Measurements from ENCODE around the gene ABCA8.

Gene ABCA8

DNA sequence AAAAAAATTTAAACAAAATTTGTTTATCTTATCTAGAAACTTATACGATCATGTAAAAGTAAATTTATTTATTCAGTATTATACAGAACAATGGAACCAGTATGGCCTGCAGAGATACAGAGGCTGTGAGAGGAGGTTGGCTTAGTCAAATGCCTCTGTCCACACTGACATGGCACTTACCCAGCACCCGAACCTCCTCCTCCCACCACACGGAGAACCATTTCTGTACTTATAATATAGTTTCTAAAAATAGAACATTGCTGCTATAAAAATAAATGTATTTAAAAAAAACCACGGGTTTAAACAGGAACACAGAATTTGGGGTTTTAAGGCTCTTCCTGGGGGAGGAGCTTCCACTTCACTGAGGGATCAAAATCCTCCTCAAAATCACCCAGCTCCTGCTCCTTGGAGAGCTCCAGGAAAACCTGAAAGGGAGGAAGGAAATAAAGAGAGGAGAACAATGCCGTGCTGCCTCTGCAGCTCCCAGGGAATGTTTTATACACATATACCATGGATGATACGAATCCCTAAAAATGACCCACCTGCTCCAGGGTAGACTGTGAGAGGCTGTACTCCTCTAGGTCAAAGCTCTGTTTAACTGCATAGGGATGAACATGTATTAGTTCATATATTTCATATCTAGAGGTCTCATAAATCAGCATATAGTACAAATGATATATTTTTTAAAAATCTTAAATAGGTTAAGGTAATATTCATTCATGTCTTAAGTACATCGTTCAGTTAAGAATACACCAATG is 87.3 kb downstream of the ABCA8 start:
- no peak for DNase-seq (ENCODE audit: low read depth in 2 of 2)

DNA sequence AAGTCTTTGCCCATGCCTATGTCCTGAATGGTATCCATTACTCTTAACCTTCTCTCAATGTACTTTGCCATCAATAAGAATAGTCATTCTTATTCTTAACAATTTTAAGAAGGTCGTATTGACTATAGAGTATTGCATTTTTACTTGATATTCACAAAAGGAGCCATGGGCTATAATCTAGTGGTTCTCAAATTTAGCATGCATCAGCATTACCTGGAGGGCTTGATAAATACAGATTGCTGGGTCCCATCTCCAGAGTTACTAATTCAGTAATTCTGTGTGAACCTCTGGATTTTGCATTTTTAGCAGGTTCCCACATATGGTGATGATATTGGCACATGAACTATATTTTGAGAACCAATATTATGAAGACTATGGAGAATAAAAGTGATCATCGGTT is 89.6 kb downstream of the ABCA8 start:
- DNase-seq (ENCODE audit: low read depth in 2 of 2): no peak

DNA sequence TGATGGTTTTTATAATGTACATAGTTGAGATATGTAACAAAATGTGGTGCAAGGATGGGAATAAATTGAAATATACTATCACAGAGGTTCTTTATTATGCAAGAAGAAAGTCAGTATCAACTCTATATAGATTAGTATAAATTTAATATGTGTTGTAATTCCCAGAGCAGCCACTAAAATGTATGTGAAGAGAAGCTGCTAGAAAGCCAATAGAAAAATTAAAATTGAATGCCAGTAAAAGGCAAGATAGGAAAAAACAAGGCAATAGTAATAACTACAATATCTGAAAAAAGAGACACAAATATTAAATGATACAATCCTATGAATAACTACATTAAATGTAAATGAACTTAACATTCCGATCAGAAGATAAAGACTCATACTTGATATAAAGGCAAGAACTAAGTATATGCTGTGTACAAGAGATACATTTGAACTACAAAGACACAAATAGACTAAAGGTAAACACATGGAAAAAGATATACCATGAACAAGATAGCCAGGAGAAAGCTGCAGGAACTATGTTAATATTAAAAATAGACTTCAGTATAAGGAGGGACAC is 92.0 kb downstream of the ABCA8 start:
- no peak for DNase-seq (ENCODE audit: low read depth in 2 of 2)

DNA sequence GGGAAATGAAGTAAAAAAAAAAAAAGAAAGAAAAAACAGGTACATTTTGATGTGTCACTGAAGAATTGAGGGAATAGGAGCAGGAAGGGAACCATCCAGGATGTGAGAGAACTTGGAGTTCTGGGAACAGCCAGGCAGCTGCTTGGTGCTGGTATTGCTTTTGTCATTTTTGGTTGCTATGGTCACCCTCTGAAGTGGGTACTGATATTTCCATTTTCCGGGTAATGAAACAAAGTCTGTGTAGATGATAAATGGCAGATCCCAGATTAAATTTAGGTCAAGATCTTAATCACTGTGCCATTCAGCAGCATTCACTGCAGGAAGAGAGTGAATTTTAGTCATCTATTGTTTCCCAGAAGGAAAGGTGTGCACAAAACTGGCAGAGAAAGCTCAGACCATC is 93.6 kb downstream of the ABCA8 start:
- DNase-seq (ENCODE audit: low read depth in 2 of 2): no peak

DNA sequence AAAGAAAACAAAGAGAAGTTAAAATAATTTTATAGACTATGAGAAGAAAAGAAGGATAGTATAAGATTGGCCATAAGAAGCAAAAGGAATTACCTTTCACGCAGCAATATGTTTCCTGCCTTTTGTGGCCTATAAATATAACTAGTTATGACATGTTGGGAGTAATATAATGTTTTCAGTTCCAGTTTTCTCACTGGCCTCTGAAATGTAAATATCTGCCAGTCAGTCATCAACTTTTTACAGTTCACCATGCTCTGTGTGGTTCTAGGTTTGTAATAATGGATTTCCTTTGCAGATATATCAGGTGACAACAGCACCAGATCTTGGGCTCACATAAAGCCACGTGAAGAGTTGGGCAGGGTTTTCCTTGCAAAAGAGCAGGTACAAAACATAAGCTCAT is 94.3 kb downstream of the ABCA8 start:
- DNase-seq (ENCODE audit: low read depth in 2 of 2): no peak

DNA sequence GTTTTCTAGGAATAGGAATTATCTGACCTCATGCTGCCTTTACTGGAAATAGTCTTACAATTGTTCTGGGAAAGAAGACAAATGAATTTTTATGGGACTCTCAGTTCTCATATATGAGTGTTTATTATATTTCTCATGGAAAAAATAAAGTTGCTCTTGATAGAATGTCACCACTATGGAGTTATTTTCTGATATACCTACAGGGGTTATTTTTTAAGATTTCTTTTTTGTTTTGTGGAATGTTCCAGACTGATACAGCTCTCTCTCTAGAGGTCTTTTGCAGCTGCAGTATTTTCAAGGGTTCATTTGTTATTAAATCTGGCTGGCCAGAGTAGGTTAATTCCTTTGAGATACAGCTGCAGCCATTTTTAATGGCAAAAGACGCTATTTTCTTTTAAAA is 100.7 kb downstream of the ABCA8 start:
- no peak for DNase-seq (ENCODE audit: low read depth in 2 of 2)

DNA sequence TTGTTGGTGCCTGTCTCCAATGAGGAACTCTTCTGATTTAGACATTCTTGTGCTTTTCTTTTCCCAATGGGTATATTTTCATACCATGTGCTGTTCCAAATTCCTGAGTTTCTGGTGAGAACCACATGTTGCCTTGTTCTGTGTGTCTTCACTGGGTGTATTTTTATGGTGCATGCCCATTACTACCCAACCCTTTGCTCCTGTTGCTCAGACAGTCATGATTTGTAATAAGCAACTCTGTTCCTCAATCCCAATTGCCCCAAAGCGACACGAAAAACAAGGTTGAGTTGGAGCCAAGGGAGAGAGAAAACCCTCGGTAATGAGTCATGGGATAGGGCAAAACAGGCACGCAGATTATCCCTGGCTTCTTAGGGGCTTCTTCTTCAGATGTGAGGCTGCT is 101.8 kb downstream of the ABCA8 start:
- no peak for DNase-seq (ENCODE audit: low read depth in 2 of 2)

DNA sequence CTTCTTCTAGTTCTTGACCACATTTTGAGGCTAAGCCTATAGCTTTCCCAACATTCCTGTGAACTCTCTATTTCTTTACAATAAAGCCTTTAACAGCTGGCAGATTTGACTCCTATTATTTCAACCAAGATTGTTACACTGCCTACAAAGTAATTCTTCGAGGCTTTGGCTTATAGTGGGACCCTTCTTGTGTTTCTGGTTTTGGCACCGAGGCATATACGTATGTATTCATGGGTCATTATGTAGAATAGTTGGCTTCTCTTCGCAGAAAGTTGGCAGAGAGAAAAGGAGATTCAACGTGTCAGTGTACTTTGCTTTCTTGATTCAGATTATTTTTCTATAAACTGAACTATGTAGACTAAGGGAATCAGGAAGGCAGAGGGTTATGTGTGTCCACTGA is 102.2 kb downstream of the ABCA8 start:
- DNase-seq (ENCODE audit: low read depth in 2 of 2): no peak

DNA sequence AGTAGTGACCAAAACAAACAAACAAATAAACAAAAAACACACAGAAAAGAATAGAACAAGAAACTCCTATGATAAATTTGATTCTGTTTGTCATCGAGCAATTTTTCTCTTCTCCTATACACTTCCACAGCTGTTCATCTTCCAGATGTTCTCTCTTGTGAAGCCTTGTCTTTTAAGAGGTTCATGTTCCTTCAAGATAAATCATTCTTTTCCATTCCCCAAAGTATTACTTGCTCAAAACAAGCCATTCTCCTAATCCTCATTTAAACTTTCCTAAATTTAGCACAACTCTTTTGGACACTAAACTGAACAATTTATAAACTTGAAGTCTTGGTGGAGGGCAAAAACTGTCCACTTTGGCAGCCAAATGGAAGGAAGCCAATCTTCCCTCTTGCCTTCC is 103.3 kb downstream of the ABCA8 start:
- DNase-seq (ENCODE audit: low read depth in 2 of 2): no peak

DNA sequence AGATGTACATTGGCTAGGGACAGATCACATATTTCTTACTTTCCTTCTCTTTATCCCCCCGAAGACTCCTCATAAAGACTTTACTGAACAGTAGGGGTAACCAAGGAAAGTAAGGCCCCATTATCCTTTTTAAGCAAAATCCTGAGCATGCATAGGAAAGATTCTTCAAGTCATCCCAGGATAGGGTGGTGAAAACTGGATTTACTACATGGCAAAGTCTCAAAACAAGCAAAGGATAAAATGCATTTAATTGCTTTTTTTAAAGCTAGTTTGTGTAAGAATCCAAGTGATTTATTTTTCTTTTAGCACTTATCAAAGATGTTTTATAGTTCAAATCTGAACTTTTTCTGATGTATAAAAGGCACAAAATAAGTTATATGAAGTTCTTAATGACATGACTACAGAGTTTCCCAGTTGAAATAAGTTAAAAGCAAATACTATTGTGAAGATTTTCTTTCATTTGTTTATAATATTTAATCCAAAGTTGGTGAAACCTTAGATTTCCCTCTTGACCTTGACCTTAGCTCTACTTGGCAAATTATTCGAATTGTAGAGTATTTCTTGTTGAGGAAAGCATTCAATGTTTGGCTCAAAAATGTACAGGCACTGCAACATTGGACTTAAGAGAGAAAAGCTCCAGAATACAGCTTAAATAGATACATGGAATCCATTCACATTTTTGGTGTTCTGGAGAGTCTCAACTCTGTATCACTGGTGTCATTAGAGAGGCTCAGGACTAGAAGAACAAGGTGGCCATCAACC is 104.3 kb downstream of the ABCA8 start:
- no peak for DNase-seq (ENCODE audit: low read depth in 2 of 2)

DNA sequence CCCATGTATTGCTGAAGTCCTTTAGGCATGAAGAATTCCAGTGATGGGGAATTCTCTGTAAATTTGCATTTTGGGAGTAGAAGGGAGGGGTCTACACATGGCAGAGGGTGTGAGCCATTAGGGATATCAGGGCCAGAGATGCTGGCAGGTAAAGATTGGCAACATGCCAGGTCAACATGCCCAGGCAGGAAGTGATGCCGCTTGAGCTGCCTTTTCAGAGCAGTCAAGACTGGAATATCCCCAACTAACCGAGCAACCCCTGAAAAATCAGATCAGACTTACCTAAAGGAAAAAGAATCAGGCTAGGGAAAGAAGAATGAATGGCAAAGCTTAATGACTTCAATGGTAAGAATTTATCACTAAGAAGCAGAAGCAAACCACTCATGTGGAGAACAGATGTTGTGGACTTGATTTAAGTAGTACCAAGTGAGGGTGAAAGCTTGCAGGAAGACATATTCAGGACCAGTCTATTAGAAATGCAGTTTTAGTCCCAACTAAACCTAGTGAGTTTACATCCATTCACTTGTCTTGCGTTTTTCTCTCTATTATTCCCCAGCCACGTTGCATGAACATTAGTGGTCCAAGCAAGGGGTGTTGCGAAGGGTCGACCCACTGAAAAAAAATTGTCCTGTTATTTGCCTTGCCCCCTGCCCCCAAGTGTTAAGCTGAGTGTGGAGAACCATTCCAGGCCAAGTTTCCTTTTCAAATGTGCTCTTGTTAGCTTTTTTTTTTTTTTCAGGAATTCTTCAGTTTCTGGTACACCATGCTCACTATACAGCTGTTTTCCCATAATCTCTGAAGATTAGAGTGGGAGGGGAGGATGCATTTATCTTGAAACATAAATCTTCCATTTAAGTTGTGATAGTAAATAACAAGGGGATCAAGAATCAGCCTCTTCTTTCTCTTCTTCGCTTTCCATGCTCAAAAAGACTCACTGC is 105.2 kb downstream of the ABCA8 start:
- DNase-seq (ENCODE audit: low read depth in 2 of 2): no peak

DNA sequence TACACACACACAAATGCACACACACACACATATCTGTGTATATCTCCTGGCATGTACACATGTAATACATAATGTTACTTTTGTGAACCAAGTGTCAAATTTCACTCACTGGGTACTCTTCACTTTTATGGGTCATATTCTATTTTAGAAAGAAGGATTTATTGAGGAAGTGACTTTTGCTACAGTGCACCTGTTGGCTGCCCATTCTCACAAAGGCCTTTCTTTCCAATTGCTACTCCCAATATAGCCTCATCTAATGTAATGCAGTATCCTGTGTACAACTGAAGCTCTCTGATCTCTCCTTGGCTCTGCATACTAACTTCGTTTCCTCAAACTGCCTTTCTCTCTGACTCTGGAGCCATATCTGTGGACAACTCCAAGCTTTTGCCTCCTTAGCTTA is 107.5 kb downstream of the ABCA8 start:
- DNase-seq (ENCODE audit: low read depth in 2 of 2): no peak

DNA sequence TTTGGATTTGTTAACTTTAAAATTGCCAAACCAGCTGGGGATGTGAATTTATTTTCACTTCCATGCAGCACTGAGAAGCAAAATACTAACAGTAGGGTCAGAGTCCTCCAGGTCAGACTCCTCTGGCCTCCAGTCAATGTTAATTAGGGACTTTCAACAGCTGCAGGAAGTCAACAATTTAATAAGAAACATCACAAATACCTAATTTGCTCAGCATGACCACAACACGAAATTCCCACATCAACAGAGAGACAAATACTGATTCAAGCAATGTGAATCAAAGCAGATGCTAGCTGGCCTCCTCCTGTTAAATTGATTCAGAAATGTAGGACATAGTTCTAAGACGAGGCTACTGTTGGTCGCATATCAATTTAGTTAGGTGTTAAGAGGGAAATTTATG is 111.7 kb downstream of the ABCA8 start:
- DNase-seq (ENCODE audit: low read depth in 2 of 2): no peak

DNA sequence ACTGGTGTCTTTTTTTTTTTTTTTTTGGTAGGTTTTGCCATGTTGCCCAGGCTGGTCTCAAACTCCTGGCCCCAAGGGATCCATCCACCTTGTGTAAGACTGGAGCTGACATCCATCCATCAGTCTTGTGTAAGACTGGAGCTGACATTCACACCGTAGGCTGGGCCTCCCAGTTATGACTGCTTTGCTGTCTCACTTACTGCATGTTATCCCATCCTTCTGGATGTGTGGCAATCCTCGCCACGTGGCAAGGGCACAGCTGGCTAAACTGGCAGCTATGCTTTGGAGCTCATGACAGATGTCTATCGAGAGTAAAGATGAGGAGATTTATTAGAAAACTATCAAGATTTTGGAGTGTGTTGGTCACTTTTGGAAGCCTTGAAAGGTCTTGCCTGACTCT is 115.1 kb downstream of the ABCA8 start:
- DNase-seq (ENCODE audit: low read depth in 2 of 2): no peak

DNA sequence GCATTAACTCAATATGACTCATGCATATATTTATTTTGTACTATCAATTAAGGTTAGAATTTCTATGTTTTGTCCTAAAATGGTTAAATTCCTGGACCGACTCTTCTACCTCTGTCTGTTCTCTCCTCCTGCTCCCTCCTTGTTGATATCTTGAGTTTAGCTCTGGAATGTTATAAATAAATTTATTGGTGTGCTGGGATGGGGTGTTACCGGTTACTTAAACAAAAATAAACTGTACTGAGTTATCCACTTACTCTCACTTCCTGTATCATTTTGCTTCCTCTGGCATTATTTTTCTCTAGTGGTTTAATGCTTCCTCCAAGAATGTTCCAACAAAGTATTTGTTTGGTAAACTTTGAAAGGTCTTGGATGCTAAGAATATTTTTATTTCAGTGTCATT is 120.1 kb downstream of the ABCA8 start:
- DNase-seq (ENCODE audit: low read depth in 2 of 2): no peak

DNA sequence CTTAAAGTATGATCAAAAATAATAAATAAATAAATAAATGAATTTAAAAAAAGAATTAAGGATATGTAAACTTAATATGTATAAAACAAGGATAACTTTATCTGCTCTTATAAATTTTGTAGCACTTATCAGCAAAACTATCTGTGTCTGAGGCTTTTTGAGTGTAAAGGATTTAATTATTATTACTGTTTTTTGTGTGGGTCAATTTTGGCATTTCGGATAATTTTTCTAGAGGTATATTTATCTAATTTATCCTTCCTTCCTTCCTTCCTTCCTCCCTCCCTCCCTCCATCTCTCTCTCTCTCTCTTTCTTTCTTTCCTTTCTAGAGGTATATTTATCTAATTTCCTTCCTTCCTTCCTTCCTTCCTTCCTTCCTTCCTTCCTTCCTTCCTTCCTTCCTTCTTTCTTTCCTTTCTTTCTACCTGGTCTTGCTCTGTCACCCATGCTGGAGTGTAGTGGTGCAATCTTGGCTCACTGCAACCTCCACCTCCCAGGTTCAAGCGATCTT is 120.8 kb downstream of the ABCA8 start:
- DNase-seq (ENCODE audit: low read depth in 2 of 2): no peak

DNA sequence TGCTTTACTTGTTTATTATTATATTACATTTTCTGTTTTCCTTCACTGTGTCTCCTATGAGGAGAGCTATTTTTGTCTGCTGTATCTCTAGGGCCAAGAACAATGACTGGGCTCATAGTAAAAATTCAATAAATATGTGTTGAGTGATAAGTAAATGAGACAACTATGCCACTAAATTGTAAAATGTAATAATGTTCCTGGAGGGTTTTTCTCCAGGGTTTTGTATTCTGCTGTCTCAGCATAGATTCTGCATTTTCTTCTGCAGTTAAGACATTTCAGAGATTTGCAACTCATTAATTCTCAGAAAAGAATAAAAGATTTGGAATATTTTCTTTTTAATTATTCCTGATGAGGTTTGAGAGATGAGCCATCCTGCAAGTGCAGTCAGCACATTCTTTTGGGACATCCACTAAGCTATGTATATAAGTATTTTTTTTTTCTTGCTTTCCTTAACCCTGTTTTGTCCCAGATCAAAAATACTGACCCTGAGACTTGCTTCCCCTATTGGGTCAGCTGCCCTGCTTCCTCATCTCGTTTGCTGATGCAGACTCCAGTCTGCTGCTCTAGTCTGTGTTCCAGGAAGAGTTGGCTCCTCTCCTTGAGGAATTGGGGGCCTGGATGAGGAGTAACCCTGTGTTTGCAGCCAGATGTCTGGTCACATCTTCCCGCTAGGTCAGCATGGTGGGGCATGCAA is 122.9 kb downstream of the ABCA8 start:
- no peak for DNase-seq (ENCODE audit: low read depth in 2 of 2)

DNA sequence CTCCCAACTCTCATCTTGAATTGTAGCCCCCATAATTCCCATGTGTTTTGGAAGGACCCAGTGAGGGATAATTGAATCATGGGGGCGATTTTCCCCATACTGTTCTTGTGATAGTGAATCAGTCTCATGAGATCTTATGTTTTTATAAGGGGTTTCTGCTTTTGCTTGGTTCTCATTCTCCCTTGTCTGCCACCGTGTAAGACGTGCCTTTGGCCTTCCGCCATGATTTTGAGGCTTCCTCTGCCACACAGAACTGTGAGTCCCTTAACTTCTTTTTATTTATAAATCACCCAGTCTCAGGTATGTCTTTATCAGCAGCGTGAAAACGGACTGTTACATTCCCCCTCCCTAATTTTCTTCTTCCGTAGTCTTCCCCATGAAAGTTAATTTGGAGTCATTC is 124.0 kb downstream of the ABCA8 start:
- no peak for DNase-seq (ENCODE audit: low read depth in 2 of 2)

DNA sequence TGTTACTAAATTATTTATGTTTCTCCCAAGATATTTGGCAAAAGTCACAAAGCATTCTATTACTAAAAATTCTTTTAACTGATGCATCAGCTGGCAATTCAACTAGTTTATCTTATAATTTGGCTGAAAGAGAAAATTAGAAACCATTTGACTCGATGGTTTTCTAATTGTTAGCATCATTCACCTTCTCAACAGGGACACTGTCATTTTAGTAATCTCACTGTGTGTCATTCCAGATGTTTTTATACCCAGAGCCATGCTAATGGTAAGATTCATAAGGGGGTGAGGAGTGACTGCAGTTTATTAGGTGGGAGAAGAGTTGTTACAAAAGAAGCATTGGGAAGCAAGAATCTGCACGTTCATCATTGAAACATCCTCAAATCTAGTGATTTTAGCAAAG is 124.9 kb downstream of the ABCA8 start:
- no peak for DNase-seq (ENCODE audit: low read depth in 2 of 2)

DNA sequence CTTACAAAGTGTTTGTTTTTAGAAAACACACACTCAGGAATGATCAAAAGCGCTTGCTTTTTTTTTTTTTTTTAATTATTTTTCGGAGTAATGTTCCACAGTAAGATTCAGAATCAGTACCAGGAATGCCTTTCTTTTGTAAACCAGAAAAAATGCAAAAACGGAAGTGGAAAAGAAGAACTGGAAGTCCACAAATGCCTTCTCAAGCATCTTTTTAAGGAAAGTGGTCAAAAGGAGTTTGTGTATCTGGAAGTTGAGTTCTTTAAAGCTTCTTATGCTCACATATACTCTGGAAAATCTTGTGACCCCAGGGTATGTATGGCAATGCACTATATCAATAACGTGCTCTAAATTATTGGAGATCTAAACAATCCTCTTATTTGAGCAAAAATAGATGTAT is 126.0 kb downstream of the ABCA8 start:
- no peak for DNase-seq (ENCODE audit: low read depth in 2 of 2)

DNA sequence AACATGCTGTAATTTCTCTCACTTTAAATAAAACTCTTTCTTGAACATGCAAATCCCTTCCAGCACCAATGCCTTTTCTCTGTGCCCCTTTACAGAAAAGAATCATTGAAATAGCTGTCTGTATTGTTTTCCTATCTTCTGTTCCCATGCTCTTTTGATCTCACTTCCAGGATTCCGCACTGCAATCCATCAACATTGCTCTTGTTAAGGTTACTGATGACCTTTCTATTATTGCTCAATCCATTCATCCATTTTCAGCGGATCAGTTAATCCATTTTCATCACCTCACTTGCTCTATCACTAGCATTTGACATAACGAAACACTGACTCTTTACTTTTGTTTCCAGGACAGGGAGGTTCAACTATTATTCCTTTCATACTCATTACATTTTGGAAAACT is 130.5 kb downstream of the ABCA8 start:
- DNase-seq (ENCODE audit: low read depth in 2 of 2): no peak

All from activated CD4-positive, alpha-beta T cell treated with anti-CD3 and anti-CD28 coated beads for 24 hours (primary cell).